Hematopoietic multipotent progenitor cell treated with erythropoietin and hydrocortisone succinate and interleukin-3 and kit ligand, for 17 days (in vitro differentiated cells): Measurements from ENCODE around the gene SSH2.
"Not testable (repeated sequence)": the region's sequence is repeated elsewhere in the genome, so short reads cannot be mapped to it uniquely, and the experiment has no call there.

Experiments
- DNase-seq: peaks from one replicate; pipeline ENCODE4 v3.0.0-alpha.2; 2015; ENCODE audit warnings: low spot score

SSH2 gene

GRCh38 chr17:29929006-29929532 lies 959 bp downstream of the SSH2 start:
- DNase-seq, result no peak

- no peak for DNase-seq
Observed at GRCh38 chr17:29927546-29927945, 2.5 kb downstream of the SSH2 start.

GRCh38 chr17:29924786-29925185 lies 5.2 kb downstream of the SSH2 start:
- DNase-seq, result no peak

- no peak for DNase-seq
Observed at GRCh38 chr17:29918922-29919856, 10.8 kb downstream of the SSH2 start.

- DNase-seq, result no peak
Observed at GRCh38 chr17:29918016-29918415, 12.0 kb downstream of the SSH2 start.

- no peak for DNase-seq
Observed at GRCh38 chr17:29914819-29915537, 15.1 kb downstream of the SSH2 start.

- no peak for DNase-seq
Observed at GRCh38 chr17:29911641-29912177, 18.3 kb downstream of the SSH2 start.

- DNase-seq, result no peak
Observed at GRCh38 chr17:29909236-29910003, 20.6 kb downstream of the SSH2 start.

- DNase-seq, result no peak
Observed at GRCh38 chr17:29906969-29907368, 23.1 kb downstream of the SSH2 start.

GRCh38 chr17:29905879-29906167 lies 24.2 kb downstream of the SSH2 start:
- DNase-seq, result no peak

- no peak for DNase-seq
Observed at GRCh38 chr17:29905086-29905878, 24.7 kb downstream of the SSH2 start.

- DNase-seq, result no peak
Observed at GRCh38 chr17:29903471-29903870, 26.6 kb downstream of the SSH2 start.

- DNase-seq, result not testable (repeated sequence)
Observed at GRCh38 chr17:29897136-29897535, 32.9 kb downstream of the SSH2 start.

- DNase-seq, result no peak
Observed at GRCh38 chr17:29892201-29892600, 37.8 kb downstream of the SSH2 start.

- DNase-seq, result no peak
Observed at GRCh38 chr17:29891131-29891530, 38.9 kb downstream of the SSH2 start.

GRCh38 chr17:29885031-29885640 lies 44.9 kb downstream of the SSH2 start:
- no peak for DNase-seq

GRCh38 chr17:29883497-29883896 lies 46.5 kb downstream of the SSH2 start:
- no peak for DNase-seq

GRCh38 chr17:29881256-29881655 lies 48.8 kb downstream of the SSH2 start:
- DNase-seq, result no peak

GRCh38 chr17:29880031-29880430 lies 50.0 kb downstream of the SSH2 start:
- DNase-seq, result no peak

- no peak for DNase-seq
Observed at GRCh38 chr17:29874931-29875596, 55.0 kb downstream of the SSH2 start.
